GM12878 (cell line): ENCODE results near the gene EPB41L4A. TPM values are rescaled to one million over a fixed set of nuclear protein-coding genes. Genes with fewer than 3 reads are reported as not detected.
A peak's percentile ranks its signal among the peaks of the same experiment; 100 is the strongest.

Experiments used
- ASH2L ChIP-seq: fragments of 300-600, 200-600 bp; sonication (generic); IDR thresholded peaks from 2 replicates; pipeline ENCODE4 v1.6.1; 2017; ENCODE audit warnings: low read depth, mild to moderate bottlenecking, borderline replicate concordance
- BCL11A ChIP-seq: IDR thresholded peaks from 2 replicates; pipeline ENCODE4 v1.6.1; 2011; ENCODE audit warnings: low read depth, low read length
- EP300 ChIP-seq, 2 experiments: fragments of 150-350 bp in 1 of 2; IDR thresholded peaks; 2 replicates each; pipeline ENCODE4 v1.6.1; 2011 to 2012; ENCODE audit warnings: low read depth in 2 of 2, low read length in 2 of 2, borderline replicate concordance in 1 of 2, improper control_type of control experiment in 1 of 2, inconsistent platforms in 1 of 2; ENCODE audit not compliant: control insufficient read depth in 1 of 2
- EZH2 ChIP-seq: IDR thresholded peaks from 2 replicates; pipeline ENCODE4 v1.6.1; 2012; ENCODE audit warnings: low read depth, mild to moderate bottlenecking, control low read depth, inconsistent platforms, low read length, borderline replicate concordance; ENCODE audit not compliant: control insufficient read depth
- GABPA ChIP-seq: IDR thresholded peaks from 2 replicates; pipeline ENCODE4 v1.6.1; 2014; ENCODE audit warnings: antibody characterized with exemption, low read depth, mild to moderate bottlenecking, inconsistent platforms
- HCFC1 ChIP-seq: fragments of 150-350 bp; IDR thresholded peaks from 2 replicates; pipeline ENCODE4 v1.6.1; 2014; ENCODE audit warnings: low read length
- JUNB ChIP-seq: IDR thresholded peaks from 2 replicates; pipeline ENCODE4 v1.6.1; 2016; ENCODE audit warnings: antibody characterized with exemption, mild to moderate bottlenecking
- LARP7 ChIP-seq: fragments of 450-650 bp; IDR thresholded peaks from 2 replicates; pipeline ENCODE4 v1.6.1; 2017; ENCODE audit warnings: mild to moderate bottlenecking
- MTA3 ChIP-seq: IDR thresholded peaks from 2 replicates; pipeline ENCODE4 v1.6.1; 2012; ENCODE audit warnings: low read length, inconsistent platforms, borderline replicate concordance
- NBN ChIP-seq: fragments of 450-650 bp; IDR thresholded peaks from 2 replicates; pipeline ENCODE4 v1.6.1; 2016
- NR2C2 ChIP-seq: IDR thresholded peaks from 2 replicates; pipeline ENCODE4 v1.6.1; 2011; ENCODE audit warnings: borderline replicate concordance, low read depth; ENCODE audit not compliant: control insufficient read depth, insufficient read length
- RUNX3 ChIP-seq: IDR thresholded peaks from 2 replicates; pipeline ENCODE4 v1.6.1; 2012; ENCODE audit warnings: low read length, inconsistent platforms
- SMARCA5 ChIP-seq: fragments of 450-650 bp; IDR thresholded peaks from 2 replicates; pipeline ENCODE4 v1.6.1; 2017; ENCODE audit warnings: mild to moderate bottlenecking
- SREBF1 ChIP-seq: IDR thresholded peaks from 2 replicates; pipeline ENCODE4 v1.6.1; 2012; ENCODE audit warnings: mild to moderate bottlenecking, low read length
- TAF1 ChIP-seq: IDR thresholded peaks from 2 replicates; pipeline ENCODE4 v1.6.1; 2011; ENCODE audit warnings: mild to moderate bottlenecking, low read depth, low read length, borderline replicate concordance
- ZNF217 ChIP-seq: fragments of 450-650 bp; IDR thresholded peaks from 2 replicates; pipeline ENCODE4 v1.6.1; 2017; ENCODE audit warnings: antibody characterized with exemption, mild to moderate bottlenecking
- ZZZ3 ChIP-seq: IDR thresholded peaks from 2 replicates; pipeline ENCODE4 v1.6.1; 2011; ENCODE audit warnings: low read depth; ENCODE audit not compliant: control insufficient read depth, insufficient read length
- polyA plus RNA-seq, 11 experiments: library from polyadenylated mRNA; depleted of rRNA in 4 of 11; unstranded in 6 of 11; stranded (reverse) in 5 of 11; fragments of >200 nt; fragmentation: Nextera tagmentation in 4 of 11; fragmentation: Illumina TruSeq in 1 of 11; extraction: Ambion mirVana in 4 of 11; extraction: Trizol in 1 of 11; gene quantifications; 1 replicate in 1 of 11; 2 replicates in 10 of 11; pipeline versions ENCODE4 v1.2.1 to v1.2.3, GENCODE V29; 2011 to 2016; ENCODE audit warnings: inconsistent platforms in 2 of 11, missing spikeins in 2 of 11, low read depth in 1 of 11
- total RNA-seq, 4 experiments: library from RNA; depleted of rRNA in 3 of 4; stranded (reverse); fragments of >200 nt in 3 of 4; fragmentation: Illumina TruSeq in 1 of 4; extraction: Trizol in 1 of 4; gene quantifications; 2 replicates each; pipeline versions ENCODE4 v1.2.1 to v1.2.3, GENCODE V29; 2013 to 2021
- TF ChIP-seq, protein P1 (sequence below): IDR thresholded peaks from 2 replicates; pipeline ENCODE4 v1.6.1; 2012; ENCODE audit warnings: low read depth, low read length, improper control_type of control experiment
- TF ChIP-seq, protein P2 (sequence below): IDR thresholded peaks from 2 replicates; pipeline ENCODE4 v1.6.1; 2011; ENCODE audit warnings: mild to moderate bottlenecking, low read depth, low read length, moderate library complexity; ENCODE audit not compliant: insufficient replicate concordance
- TF ChIP-seq, protein P3 (sequence below): fragments of 450-650 bp; IDR thresholded peaks from 2 replicates; pipeline ENCODE4 v1.6.1; 2016; ENCODE audit warnings: mild to moderate bottlenecking
- TF ChIP-seq, protein P4 (sequence below): fragments of 450-650 bp; conservative IDR thresholded peaks from 2 replicates; pipeline ENCODE4 v1.6.1; 2017; ENCODE audit warnings: mild to moderate bottlenecking, moderate library complexity
- TF ChIP-seq, protein P5 (sequence below): fragments of 150-350 bp; IDR thresholded peaks from 2 replicates; pipeline ENCODE4 v1.6.1; 2014; ENCODE audit warnings: mild to moderate bottlenecking, low read depth, low read length

EPB41L4A gene
- total and polyA plus RNA-seq, 10 of the 15 experiments (the other 5 are each of a cell fraction or from before 2014, with no cell fraction given) = 0.10 to 0.67 (median 0.30) TPM

DNA sequence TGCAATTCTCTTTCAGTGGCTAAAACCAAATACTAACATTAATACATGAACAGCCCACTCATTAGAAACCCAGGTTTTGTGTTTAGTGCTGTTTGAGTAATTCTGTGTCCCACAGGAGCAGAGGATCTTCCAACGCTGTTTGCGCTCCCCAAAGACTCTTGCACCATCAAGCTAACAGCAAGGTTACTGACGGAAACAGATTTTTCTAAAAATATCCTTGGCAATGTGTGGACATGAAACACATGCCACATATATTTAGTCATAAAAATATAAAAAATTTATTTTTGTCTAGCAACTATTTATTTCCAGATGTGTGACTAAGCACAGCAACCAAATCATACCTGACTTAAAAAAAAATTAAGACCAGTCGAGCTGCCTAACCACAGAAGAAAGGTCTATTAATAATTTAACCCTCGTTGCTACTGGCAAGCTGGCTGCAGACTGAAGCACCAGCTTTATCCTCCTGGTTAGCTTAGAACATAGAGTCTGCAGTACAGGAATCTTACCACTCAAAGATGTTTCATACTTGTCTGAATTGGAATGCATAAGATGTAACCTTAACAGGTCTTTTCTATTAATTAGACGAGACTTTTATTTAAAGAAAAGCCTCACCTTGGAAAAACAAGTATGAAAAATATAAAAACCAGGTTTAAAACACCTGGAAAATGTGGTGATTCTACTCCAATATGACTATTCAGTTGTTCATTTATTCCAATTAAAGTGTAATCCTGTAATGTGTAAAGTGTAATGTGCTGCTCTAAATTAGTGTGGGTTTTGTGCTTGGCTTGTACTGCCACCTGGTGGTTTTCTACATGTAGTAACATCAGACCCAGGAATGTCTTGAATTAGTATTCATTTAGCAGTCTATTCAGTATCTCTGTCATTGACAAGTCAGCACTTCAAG lies 272.5 kb downstream of the EPB41L4A start (continued):
- no peak for TF ChIP-seq EZH2
- TF ChIP-seq SREBF1 = no peak
- TF ChIP-seq, protein P1, sequence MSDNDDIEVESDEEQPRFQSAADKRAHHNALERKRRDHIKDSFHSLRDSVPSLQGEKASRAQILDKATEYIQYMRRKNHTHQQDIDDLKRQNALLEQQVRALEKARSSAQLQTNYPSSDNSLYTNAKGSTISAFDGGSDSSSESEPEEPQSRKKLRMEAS = no peak
- peak; percentile 70 for TF ChIP-seq JUNB
- peak; percentile 66 for TF ChIP-seq RUNX3
- TF ChIP-seq LARP7 = no peak
- no peak for TF ChIP-seq ASH2L
- TF ChIP-seq MTA3 = no peak
- TF ChIP-seq NR2C2 = no peak
- no peak for TF ChIP-seq HCFC1
- TF ChIP-seq NBN = 0 out of 2 replicates have a peak, but pooled peaks have one; percentile 7
- TF ChIP-seq TAF1 = no peak
- TF ChIP-seq, protein P2, sequence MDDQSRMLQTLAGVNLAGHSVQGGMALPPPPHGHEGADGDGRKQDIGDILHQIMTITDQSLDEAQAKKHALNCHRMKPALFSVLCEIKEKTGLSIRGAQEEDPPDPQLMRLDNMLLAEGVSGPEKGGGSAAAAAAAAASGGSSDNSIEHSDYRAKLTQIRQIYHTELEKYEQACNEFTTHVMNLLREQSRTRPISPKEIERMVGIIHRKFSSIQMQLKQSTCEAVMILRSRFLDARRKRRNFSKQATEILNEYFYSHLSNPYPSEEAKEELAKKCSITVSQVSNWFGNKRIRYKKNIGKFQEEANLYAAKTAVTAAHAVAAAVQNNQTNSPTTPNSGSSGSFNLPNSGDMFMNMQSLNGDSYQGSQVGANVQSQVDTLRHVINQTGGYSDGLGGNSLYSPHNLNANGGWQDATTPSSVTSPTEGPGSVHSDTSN = no peak
- TF ChIP-seq, protein P3, sequence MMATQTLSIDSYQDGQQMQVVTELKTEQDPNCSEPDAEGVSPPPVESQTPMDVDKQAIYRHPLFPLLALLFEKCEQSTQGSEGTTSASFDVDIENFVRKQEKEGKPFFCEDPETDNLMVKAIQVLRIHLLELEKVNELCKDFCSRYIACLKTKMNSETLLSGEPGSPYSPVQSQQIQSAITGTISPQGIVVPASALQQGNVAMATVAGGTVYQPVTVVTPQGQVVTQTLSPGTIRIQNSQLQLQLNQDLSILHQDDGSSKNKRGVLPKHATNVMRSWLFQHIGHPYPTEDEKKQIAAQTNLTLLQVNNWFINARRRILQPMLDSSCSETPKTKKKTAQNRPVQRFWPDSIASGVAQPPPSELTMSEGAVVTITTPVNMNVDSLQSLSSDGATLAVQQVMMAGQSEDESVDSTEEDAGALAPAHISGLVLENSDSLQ = no peak
- 0 out of 4 replicates have a peak, but pooled peaks of 1 of the 2 experiments have one; percentile 36 for TF ChIP-seq EP300 (IDR thresholded peaks at IDR 0.05; ENCODE audit: borderline replicate concordance in 1 of 2, control insufficient read depth in 1 of 2, low read depth in 2 of 2, low read length in 2 of 2)
- TF ChIP-seq, protein P4, sequence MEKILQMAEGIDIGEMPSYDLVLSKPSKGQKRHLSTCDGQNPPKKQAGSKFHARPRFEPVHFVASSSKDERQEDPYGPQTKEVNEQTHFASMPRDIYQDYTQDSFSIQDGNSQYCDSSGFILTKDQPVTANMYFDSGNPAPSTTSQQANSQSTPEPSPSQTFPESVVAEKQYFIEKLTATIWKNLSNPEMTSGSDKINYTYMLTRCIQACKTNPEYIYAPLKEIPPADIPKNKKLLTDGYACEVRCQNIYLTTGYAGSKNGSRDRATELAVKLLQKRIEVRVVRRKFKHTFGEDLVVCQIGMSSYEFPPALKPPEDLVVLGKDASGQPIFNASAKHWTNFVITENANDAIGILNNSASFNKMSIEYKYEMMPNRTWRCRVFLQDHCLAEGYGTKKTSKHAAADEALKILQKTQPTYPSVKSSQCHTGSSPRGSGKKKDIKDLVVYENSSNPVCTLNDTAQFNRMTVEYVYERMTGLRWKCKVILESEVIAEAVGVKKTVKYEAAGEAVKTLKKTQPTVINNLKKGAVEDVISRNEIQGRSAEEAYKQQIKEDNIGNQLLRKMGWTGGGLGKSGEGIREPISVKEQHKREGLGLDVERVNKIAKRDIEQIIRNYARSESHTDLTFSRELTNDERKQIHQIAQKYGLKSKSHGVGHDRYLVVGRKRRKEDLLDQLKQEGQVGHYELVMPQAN = no peak
- TF ChIP-seq ZZZ3 = no peak
- TF ChIP-seq, protein P5, sequence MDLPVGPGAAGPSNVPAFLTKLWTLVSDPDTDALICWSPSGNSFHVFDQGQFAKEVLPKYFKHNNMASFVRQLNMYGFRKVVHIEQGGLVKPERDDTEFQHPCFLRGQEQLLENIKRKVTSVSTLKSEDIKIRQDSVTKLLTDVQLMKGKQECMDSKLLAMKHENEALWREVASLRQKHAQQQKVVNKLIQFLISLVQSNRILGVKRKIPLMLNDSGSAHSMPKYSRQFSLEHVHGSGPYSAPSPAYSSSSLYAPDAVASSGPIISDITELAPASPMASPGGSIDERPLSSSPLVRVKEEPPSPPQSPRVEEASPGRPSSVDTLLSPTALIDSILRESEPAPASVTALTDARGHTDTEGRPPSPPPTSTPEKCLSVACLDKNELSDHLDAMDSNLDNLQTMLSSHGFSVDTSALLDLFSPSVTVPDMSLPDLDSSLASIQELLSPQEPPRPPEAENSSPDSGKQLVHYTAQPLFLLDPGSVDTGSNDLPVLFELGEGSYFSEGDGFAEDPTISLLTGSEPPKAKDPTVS = no peak
- no peak for TF ChIP-seq BCL11A
- no peak for TF ChIP-seq GABPA
- TF ChIP-seq SMARCA5 = no peak
- no peak for TF ChIP-seq ZNF217
